KMS-11 (cell line): ENCODE results near the gene CXCR6.

Experiments used
- H2AFZ ChIP-seq: fragments of 200-600 bp; sonication (generic); 2 replicates; pipeline ENCODE4 v1.6.1; 2016; ENCODE audit warnings: antibody characterized with exemption, mixed run types, low read depth
- H3K27ac ChIP-seq: fragments of 200-600 bp; sonication (generic); 2 replicates; pipeline ENCODE4 v1.6.1; 2016; ENCODE audit warnings: mild to moderate bottlenecking, mixed run types
- H3K27me3 ChIP-seq: fragments of 200-600 bp; sonication (generic); 2 replicates; pipeline ENCODE4 v1.6.1; 2017; ENCODE audit warnings: mild to moderate bottlenecking, low read depth, mixed run types, moderate library complexity; ENCODE audit not compliant: insufficient read depth
- H3K36me3 ChIP-seq: fragments of 200-600 bp; sonication (generic); 2 replicates; pipeline ENCODE4 v1.6.1; 2017; ENCODE audit warnings: mild to moderate bottlenecking, mixed run types; ENCODE audit not compliant: insufficient read depth
- H3K4me1 ChIP-seq: fragments of 200-600 bp; sonication (generic); 2 replicates; pipeline ENCODE4 v1.6.1; 2016; ENCODE audit warnings: mild to moderate bottlenecking, low read depth, mixed run types; ENCODE audit not compliant: poor library complexity, severe bottlenecking
- H3K4me2 ChIP-seq: fragments of 200-600 bp; sonication (generic); 2 replicates; pipeline ENCODE4 v1.7.0; 2016; ENCODE audit warnings: mild to moderate bottlenecking, mixed run types
- H3K4me3 ChIP-seq: fragments of 200-600 bp; sonication (generic); IDR thresholded peaks from 2 replicates; pipeline ENCODE4 v1.6.1; 2017; ENCODE audit warnings: low read depth, low read length, mixed read lengths; ENCODE audit not compliant: insufficient read depth
- H3K79me2 ChIP-seq: fragments of 200-600 bp; sonication (generic); 2 replicates; pipeline ENCODE4 v1.6.1; 2016; ENCODE audit warnings: low read depth, mixed run types; ENCODE audit not compliant: insufficient read depth
- H3K9ac ChIP-seq: fragments of 200-600 bp; sonication (generic); 2 replicates; pipeline ENCODE4 v1.6.1; 2016; ENCODE audit warnings: mild to moderate bottlenecking, mixed run types
- H4K20me1 ChIP-seq: fragments of 200-600 bp; sonication (generic); 2 replicates; pipeline ENCODE4 v1.6.1; 2016; ENCODE audit warnings: mild to moderate bottlenecking, mixed run types; ENCODE audit not compliant: insufficient read depth
- TF ChIP-seq, protein P1 (sequence below): fragments of 200-600 bp; sonication (generic); conservative IDR thresholded peaks from 2 replicates; pipeline ENCODE4 v1.6.1; 2017; ENCODE audit warnings: low read depth, mild to moderate bottlenecking, antibody characterized with exemption, low read length, moderate library complexity, mixed read lengths

Gene CXCR6

DNA sequence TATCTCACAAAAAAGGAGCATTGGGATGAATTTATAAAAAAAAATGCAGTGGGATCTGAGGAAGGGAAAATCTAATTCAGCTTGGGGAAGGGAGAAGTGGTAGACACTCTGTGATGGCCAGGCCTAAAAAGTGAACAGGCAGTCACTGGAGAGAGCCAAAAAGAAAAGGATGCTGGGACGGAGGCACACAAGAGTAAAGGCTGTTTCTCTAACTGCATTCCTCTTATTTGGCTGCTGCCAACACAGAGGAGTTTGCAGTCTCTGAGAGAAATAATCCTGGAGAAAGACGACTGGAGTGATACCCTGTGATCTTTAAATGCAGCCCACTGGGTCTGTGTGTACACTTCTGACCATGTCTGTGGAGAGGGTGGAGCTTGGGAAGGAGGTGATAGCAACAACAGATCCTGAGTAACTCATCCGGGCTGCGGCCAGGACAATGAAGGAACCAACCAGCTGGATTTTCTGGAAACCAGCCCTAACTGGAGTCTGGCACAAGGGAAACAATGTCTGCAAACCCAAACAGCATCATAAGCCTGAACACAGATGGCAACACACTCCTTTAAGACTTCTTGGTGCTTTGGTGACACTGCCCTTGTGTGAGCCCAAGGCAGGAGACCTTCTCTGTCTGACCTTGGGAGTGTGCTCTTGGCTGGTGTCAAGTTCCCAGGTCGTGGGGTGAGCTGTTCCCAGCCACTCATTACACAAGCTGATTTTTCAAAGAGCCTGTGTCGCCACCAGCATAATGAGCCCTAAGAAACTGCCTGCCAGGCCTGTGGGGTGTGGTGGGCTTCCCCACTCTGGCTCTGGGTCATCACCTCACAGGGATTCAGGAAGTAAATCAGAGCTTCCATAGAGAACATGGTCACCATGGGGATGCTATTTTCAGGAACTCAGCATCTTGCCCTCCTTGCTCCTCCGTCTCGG, 44.4 kb downstream of the CXCR6 start:
- H4K20me1 ChIP-seq = no peaks in the 10 kb centered on the region
- no peaks in the 10 kb centered on the region; the same call in 1 of the 2 replicates for H3K79me2 ChIP-seq
- H3K36me3 ChIP-seq = no peaks in the 10 kb centered on the region
- TF ChIP-seq, protein P1, sequence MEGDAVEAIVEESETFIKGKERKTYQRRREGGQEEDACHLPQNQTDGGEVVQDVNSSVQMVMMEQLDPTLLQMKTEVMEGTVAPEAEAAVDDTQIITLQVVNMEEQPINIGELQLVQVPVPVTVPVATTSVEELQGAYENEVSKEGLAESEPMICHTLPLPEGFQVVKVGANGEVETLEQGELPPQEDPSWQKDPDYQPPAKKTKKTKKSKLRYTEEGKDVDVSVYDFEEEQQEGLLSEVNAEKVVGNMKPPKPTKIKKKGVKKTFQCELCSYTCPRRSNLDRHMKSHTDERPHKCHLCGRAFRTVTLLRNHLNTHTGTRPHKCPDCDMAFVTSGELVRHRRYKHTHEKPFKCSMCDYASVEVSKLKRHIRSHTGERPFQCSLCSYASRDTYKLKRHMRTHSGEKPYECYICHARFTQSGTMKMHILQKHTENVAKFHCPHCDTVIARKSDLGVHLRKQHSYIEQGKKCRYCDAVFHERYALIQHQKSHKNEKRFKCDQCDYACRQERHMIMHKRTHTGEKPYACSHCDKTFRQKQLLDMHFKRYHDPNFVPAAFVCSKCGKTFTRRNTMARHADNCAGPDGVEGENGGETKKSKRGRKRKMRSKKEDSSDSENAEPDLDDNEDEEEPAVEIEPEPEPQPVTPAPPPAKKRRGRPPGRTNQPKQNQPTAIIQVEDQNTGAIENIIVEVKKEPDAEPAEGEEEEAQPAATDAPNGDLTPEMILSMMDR = no peak
- peaks cover 8% of the 10 kb centered on the region for H3K4me1 ChIP-seq
- H3K4me2 ChIP-seq = no peak overlapping the region
- H3K9ac ChIP-seq = no peak overlapping the region
- no peak overlapping the region for H3K4me3 ChIP-seq
- no peak overlapping the region for H3K27ac ChIP-seq
- no peak overlapping the region for H2AFZ ChIP-seq
- no peaks in the 10 kb centered on the region for H3K27me3 ChIP-seq

DNA sequence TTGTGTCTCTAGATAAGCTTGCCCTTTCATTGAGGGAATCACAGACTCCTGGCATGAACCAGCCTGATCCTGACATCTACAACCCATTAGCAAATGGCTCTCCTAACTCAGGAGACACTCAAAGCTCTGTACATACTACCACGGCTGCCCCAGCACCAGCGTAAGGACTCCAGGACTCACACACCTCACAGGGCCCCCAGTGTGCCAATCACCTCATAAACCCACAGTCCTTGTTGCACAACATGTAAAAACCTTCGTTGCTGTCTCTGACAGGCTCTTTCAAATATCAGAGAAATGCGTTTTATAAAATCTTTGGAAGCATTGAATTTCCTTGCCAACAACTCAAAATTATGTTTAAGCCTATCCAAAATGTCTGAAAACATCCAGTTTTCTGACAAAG, 45.1 kb downstream of the CXCR6 start:
- Histone ChIP-seq H3K36me3 (no peaks in the 10 kb centered on the region), H2AFZ (no peak overlapping the region), H4K20me1 (no peaks in the 10 kb centered on the region), H3K4me3 (no peak overlapping the region), H3K4me1 (peaks cover 15% of the 10 kb centered on the region), H3K4me2 (no peak overlapping the region), H3K27ac (no peak overlapping the region), H3K79me2 (no peaks in the 10 kb centered on the region; the same call in 1 of the 2 replicates), H3K27me3 (no peaks in the 10 kb centered on the region), H3K9ac (no peak overlapping the region)
- TF ChIP-seq, protein P1 = no peak

DNA sequence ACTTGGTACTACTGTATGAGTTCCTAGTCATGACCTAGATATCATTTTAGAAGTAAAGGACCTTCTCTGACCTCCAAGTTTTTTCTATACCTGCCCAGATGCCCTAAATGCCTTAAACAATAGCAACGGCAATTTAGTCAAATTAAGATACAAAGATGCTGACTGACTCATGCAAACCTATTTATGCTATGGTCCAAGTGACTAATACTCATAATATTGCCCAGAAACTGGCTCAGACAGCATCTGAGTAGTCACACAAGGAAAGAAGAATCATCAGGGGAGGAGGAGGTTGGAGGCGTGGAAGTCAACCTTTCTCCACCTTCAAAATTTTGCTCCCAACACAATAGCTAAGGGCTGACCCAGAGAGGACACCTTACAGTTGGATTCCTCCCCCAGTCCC, 45.5 kb downstream of the CXCR6 start:
- Histone ChIP-seq H3K9ac (no peak overlapping the region), H3K4me3 (no peak overlapping the region), H3K4me2 (no peak overlapping the region), H2AFZ (no peak overlapping the region), H3K4me1 (peaks cover 20% of the 10 kb centered on the region), H3K27me3 (no peaks in the 10 kb centered on the region), H4K20me1 (no peaks in the 10 kb centered on the region), H3K36me3 (no peaks in the 10 kb centered on the region), H3K79me2 (no peaks in the 10 kb centered on the region; the same call in 1 of the 2 replicates), H3K27ac (no peak overlapping the region)
- TF ChIP-seq, protein P1 = no peak

DNA sequence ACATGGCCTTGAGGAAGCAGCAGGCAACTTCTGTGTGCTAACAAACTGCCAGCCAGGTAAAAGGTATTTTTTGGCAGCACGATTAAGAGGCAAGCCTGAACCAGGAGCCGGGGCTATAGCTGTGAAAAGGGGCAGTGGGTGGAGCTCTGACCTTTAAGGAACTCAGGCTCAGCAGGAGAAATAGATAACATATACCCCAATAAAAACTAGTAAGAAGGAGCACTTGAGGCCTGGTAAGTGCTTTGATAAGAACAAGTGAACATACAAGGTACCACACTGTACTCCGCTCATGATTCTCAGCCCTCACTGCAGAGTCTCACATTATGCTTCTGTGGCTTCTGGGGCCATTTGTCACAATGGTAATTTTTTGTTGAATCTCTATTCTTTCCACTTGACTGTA, 46.9 kb downstream of the CXCR6 start:
- Histone ChIP-seq H3K27me3 (no peaks in the 10 kb centered on the region), H4K20me1 (no peaks in the 10 kb centered on the region), H3K4me2 (no peak overlapping the region), H3K79me2 (no peaks in the 10 kb centered on the region; the same call in 1 of the 2 replicates), H3K4me3 (no peak overlapping the region), H3K9ac (no peak overlapping the region), H2AFZ (no peak overlapping the region), H3K4me1 (peaks cover 29% of the 10 kb centered on the region), H3K36me3 (no peaks in the 10 kb centered on the region), H3K27ac (no peak overlapping the region)
- TF ChIP-seq, protein P1 = no peak
